Measurements from ENCODE around the gene OPA1. TPM values are rescaled to one million over a fixed set of nuclear protein-coding genes. Genes with fewer than 3 reads are reported as not detected.

The OPA1 gene
- total RNA-seq, 3 donors from 2014 or later = 65.7 to 79.7 (median 72.8) TPM

DNA sequence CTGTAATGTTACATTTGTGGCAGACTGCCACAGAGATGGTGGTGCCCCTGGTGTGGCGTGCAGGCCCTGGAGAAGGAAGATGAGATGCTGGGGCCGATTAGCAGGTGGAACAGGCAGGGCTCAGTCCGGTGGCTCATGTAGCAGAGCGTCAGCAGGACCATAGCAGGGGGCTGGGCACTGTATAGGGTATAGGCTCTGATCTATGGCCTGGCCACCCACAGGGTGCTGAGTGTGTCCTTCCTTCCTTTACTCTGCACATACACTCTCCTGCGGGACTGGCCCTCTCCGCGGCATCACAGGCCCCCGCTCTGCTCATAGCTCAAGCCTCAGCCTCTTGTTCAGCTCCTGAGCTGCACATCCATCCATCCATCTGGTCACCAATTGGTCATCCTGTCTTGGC lies 143.6 kb downstream of the OPA1 start:
- Mint-ChIP-seq H3K27me3 (ENCODE audit: low read depth) (no peaks in the 10 kb centered on the region), H3K9me3 (no peaks in the 10 kb centered on the region), H3K36me3 (ENCODE audit: insufficient read depth) (no peaks in the 10 kb centered on the region), H3K4me3 (no peak overlapping the region), H3K4me1 (ENCODE audit: low read depth) (no peaks in the 10 kb centered on the region)
- DNase-seq (no peak), ATAC-seq (no peak)

DNA sequence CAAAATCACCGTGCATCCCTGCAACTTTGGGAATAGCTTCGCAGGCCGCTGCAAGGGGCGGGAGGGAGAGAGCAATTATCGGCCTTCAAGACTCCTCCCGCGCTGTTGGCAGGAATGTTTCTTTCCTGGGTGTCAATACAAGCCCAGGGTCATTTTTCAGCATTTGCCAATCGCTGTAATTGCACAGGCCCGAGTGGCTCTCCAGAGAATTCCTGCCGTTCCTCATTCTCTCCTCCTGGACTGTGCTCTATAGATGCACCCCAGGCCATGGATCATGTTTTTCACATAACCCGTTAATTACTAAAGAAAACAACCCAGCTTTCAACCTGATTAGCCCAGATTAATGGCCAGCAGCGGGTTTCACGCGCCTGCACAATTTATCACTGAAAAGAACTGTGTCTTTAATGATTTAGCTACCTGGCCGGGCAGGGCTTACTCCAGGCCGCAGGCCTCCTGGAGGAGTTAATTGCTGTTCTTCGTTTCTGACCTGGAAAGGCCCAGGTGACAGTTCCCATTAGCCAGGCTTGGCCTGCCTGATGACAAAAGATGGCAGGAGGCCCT lies 144.3 kb downstream of the OPA1 start:
- no peaks in the 10 kb centered on the region for H3K9me3 Mint-ChIP-seq
- no peak overlapping the region for H3K4me3 Mint-ChIP-seq
- H3K36me3 Mint-ChIP-seq (ENCODE audit: insufficient read depth) = no peaks in the 10 kb centered on the region

GRCh38 chr3:193742628-193743027 lies 149.6 kb downstream of the OPA1 start:
- H3K4me1 Mint-ChIP-seq (ENCODE audit: low read depth) = peaks cover 6% of the 10 kb centered on the region
- no peak overlapping the region for H3K4me3 Mint-ChIP-seq
- H3K9me3 Mint-ChIP-seq = no peaks in the 10 kb centered on the region
- ATAC-seq (no peak), DNase-seq (no peak)
- peaks cover 6% of the 10 kb centered on the region for H3K27me3 Mint-ChIP-seq (ENCODE audit: low read depth)
- no peaks in the 10 kb centered on the region for H3K36me3 Mint-ChIP-seq (ENCODE audit: insufficient read depth)

More for the DNA sequence above, 144.3 kb downstream of the OPA1 start:
- Mint-ChIP-seq H3K4me1 (ENCODE audit: low read depth) (no peaks in the 10 kb centered on the region), H3K27me3 (ENCODE audit: low read depth) (no peaks in the 10 kb centered on the region)
- no peak for ATAC-seq
- no peak for DNase-seq

DNA sequence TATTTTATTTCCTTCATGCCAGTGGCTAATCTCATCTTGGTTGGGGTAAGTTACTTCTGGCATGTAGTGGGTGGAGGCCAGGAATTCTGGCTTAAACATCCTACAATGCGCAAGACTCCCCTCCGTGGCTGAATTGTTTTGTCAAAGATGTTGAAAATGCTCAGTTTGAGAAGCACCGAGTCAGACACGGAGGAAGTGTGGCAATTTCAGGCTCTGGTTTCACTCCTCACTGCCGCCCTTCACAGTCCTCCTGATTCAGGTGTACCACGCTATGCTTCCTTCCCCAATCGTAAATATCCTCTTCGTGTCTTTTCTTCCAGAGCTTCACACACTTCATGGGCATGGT lies 150.7 kb downstream of the OPA1 start:
- Mint-ChIP-seq H3K36me3 (ENCODE audit: insufficient read depth) (no peaks in the 10 kb centered on the region), H3K4me1 (ENCODE audit: low read depth) (peaks cover 6% of the 10 kb centered on the region), H3K4me3 (no peak overlapping the region), H3K9me3 (no peaks in the 10 kb centered on the region), H3K27me3 (ENCODE audit: low read depth) (peaks cover 6% of the 10 kb centered on the region)
- ATAC-seq = no peak
- no peak for DNase-seq

DNA sequence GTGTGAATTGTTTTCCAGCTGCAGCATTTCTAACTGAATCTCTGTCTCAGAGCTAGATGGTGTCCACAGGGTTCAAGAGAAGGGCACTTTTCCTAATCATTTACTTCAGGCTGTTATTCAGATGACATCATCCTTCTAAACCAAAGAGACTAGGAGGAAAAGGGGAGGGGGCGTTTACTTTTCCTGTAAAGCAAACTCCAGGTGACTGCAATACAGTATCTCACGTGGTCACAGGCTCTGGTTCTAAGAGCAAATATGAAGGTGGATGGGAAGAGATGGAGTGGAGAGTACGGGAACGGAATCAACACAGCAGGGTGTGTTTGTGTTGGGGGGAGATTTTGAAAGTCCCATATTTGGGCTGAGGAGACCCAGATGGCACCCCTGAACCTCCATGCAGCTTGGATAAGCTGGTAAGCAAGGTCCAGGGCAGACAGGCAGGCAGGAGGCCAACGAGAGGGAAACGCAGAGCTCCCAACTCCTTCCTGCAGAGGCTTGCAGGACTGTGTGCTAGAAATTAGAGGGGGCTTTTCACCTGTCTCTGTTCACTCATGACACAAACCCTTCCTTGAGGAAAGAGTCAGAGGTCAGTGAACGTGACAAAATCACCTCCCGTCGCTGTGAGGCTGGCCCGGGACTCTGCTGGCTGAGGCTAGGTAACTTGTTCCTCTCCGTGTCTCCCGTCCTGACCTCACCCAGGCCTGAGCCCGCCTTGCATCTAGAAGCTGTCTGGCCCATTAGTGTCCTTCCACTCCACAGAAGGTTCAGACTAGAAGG lies 151.2 kb downstream of the OPA1 start:
- Mint-ChIP-seq H3K4me1 (ENCODE audit: low read depth) (peaks cover 6% of the 10 kb centered on the region), H3K36me3 (ENCODE audit: insufficient read depth) (no peaks in the 10 kb centered on the region), H3K9me3 (no peaks in the 10 kb centered on the region), H3K4me3 (no peak overlapping the region), H3K27me3 (ENCODE audit: low read depth) (peaks cover 6% of the 10 kb centered on the region)
- DNase-seq (no peak), ATAC-seq (no peak)

DNA sequence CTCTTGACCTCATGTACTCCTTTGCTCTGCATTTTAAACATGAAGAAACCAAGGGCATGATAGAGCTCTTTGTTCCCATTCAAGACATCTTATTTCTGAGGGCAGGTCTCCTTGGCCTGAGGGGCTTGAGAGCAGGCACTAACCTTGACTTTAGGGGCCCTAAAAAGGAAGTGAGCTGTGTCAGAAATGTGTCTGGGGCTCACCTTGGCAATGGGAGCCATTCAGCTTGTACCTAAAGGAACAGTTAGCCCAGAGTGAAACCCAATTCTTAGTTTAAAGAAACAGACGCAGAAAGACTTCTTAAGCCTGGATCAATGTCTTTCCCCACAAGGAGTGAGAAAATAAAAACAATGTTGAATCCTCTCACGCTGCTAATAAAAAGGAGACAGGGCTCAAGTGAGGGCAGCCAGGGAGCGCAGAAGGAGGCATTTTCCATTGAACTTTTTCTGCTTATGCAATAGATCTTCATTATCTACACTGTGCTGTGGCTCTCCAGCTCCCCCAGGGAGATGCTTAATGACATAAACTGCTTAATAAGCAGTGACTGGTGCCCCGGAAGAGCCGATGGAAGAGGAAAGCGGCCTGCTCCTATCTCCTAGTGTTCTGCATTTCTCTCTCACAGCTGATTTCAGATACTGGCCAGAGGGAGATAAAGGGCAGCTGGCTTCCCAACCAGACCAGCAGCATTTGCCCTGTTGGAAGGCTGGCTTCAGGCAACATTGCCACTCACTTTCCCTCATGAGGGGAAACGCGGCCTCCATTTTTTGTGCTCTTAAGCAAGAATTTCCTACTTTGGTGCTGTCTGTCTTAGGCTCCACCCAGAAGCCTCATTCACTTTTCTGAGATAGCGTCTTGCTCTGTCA lies 152.0 kb downstream of the OPA1 start:
- Mint-ChIP-seq H3K36me3 (ENCODE audit: insufficient read depth) (no peaks in the 10 kb centered on the region), H3K9me3 (no peaks in the 10 kb centered on the region), H3K27me3 (ENCODE audit: low read depth) (peaks cover 6% of the 10 kb centered on the region), H3K4me1 (ENCODE audit: low read depth) (peaks cover 6% of the 10 kb centered on the region), H3K4me3 (no peak overlapping the region)
- ATAC-seq (no peak), DNase-seq (no peak)

DNA sequence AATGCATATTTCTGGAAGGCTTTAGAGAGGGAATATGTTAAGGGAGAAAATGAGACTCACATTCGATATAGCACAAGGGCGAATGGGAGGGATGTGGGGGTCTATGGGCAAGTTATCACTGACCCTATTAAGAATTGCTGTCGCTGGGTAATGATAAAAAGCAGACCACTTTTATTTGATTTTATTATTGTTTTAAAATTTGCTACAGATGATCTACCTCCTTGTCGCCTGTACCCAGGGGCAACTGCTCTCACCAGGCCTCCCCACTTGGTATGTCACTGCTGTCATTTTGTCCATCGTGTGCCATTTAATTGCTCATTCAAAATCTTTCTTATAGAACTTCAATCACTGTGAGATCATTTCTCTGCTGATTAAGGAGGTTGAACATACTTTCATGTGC lies 153.8 kb downstream of the OPA1 start:
- no peaks in the 10 kb centered on the region for H3K36me3 Mint-ChIP-seq (ENCODE audit: insufficient read depth)
- peaks cover 6% of the 10 kb centered on the region for H3K4me1 Mint-ChIP-seq (ENCODE audit: low read depth)

More for the DNA sequence above, 153.8 kb downstream of the OPA1 start:
- ATAC-seq (no peak), DNase-seq (no peak)
- Mint-ChIP-seq H3K4me3 (no peak overlapping the region), H3K27me3 (ENCODE audit: low read depth) (peaks cover 6% of the 10 kb centered on the region), H3K9me3 (peaks cover 4% of the 10 kb centered on the region)

Other genes with a start within 250 kb of the OPA1 start
- gene ATP13A5, start 214.5 kb upstream of the OPA1 start, total RNA-seq = not detected
- gene ATP13A4, start 38.3 kb upstream of the OPA1 start, total RNA-seq = under 1 TPM; 0.16 to 0.48 (median 0.37) TPM

Data from activated T-cell treated with anti-CD3 and anti-CD28 coated beads, Interleukin-2, amount 50 U/mL, for 4 hours (primary cell).